Hepatocyte (in vitro differentiated cells): ENCODE data around the gene CORO2A.

ENCODE experiments used
- EZH2phosphoT487 ChIP-seq: fragments of 200-600 bp; sonication (generic); IDR thresholded peaks from one replicate; pipeline ENCODE4 v1.6.1; 2018; ENCODE audit warnings: antibody characterized with exemption, mild to moderate bottlenecking, low read depth, moderate library complexity; ENCODE audit not compliant: unreplicated experiment, severe bottlenecking
- TF ChIP-seq, protein P1 (sequence below): fragments of 200-600 bp; sonication (generic); IDR thresholded peaks from 2 replicates; pipeline ENCODE4 v1.5.1; 2016; ENCODE audit warnings: antibody characterized with exemption, mild to moderate bottlenecking; ENCODE audit not compliant: poor library complexity

DNA sequence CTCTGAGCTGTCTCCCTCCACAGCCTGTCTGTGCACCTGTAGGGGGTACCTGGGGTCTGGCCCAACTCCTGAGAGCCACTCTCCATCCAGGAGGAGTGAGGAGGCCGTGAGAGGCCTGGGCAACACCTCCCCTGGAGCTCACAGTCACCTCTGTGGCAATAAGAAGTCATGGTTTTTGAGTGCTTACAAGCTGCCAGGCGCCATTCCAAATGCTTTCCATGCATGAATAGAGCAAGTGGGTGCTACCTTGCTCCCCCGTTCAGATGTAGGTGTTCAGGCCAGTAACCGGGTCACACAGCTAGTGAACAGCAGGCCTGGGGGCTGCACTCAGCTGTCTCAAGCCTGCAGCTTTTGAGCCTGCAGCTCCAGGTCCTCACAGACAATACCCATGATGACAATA is 30.6 kb downstream of the CORO2A start:
- TF ChIP-seq EZH2phosphoT487: no peak
- TF ChIP-seq, protein P1, sequence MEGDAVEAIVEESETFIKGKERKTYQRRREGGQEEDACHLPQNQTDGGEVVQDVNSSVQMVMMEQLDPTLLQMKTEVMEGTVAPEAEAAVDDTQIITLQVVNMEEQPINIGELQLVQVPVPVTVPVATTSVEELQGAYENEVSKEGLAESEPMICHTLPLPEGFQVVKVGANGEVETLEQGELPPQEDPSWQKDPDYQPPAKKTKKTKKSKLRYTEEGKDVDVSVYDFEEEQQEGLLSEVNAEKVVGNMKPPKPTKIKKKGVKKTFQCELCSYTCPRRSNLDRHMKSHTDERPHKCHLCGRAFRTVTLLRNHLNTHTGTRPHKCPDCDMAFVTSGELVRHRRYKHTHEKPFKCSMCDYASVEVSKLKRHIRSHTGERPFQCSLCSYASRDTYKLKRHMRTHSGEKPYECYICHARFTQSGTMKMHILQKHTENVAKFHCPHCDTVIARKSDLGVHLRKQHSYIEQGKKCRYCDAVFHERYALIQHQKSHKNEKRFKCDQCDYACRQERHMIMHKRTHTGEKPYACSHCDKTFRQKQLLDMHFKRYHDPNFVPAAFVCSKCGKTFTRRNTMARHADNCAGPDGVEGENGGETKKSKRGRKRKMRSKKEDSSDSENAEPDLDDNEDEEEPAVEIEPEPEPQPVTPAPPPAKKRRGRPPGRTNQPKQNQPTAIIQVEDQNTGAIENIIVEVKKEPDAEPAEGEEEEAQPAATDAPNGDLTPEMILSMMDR: no peak
